ENCODE results near the gene SMG1.

Gene SMG1

GRCh38 chr16:18925986-18926865 lies at the start of gene SMG1:
Gene SMG1, minus strand, starts transcription at chr16:18926408. Its CDS starts 367 bp downstream, at chr16:18926041.
- H3K27ac ChIP-seq = peak within 1 kb of the TSS; percentile 95

DNA sequence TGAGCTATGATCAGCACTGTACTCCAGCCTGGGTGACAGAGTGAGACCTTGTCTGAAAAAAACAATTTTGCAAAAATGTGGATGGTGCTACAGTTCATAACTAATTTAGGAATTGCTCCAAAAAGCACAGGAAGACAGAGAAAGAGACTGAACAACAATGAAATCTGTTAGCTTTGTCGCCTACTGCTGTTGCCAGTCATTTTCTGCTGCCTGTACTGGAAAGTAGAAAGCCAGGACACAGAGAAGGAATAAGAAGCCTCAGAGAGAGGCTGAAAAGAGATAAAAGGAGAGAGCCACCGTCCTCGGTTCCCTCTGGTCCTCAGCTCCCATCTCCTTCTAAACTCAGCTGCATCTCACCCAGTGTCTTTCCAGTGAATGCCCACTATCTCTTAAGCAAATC lies 48.9 kb upstream of the SMG1 start:
- no peak overlapping the region for H3K27ac ChIP-seq
- TF ChIP-seq, protein P1, sequence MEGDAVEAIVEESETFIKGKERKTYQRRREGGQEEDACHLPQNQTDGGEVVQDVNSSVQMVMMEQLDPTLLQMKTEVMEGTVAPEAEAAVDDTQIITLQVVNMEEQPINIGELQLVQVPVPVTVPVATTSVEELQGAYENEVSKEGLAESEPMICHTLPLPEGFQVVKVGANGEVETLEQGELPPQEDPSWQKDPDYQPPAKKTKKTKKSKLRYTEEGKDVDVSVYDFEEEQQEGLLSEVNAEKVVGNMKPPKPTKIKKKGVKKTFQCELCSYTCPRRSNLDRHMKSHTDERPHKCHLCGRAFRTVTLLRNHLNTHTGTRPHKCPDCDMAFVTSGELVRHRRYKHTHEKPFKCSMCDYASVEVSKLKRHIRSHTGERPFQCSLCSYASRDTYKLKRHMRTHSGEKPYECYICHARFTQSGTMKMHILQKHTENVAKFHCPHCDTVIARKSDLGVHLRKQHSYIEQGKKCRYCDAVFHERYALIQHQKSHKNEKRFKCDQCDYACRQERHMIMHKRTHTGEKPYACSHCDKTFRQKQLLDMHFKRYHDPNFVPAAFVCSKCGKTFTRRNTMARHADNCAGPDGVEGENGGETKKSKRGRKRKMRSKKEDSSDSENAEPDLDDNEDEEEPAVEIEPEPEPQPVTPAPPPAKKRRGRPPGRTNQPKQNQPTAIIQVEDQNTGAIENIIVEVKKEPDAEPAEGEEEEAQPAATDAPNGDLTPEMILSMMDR (IDR thresholded peaks at IDR 0.05) = no peak
- no peak for TF ChIP-seq ZFX (IDR thresholded peaks at IDR 0.05; ENCODE audit: borderline replicate concordance)

- no peak for TF ChIP-seq ZFX (IDR thresholded peaks at IDR 0.05; ENCODE audit: borderline replicate concordance)
- TF ChIP-seq, protein P1 (IDR thresholded peaks at IDR 0.05) = no peak
- no peak overlapping the region for H3K27ac ChIP-seq
These were observed 43.6 kb upstream of the SMG1 start for GRCh38 chr16:18969855-18970240.

DNA sequence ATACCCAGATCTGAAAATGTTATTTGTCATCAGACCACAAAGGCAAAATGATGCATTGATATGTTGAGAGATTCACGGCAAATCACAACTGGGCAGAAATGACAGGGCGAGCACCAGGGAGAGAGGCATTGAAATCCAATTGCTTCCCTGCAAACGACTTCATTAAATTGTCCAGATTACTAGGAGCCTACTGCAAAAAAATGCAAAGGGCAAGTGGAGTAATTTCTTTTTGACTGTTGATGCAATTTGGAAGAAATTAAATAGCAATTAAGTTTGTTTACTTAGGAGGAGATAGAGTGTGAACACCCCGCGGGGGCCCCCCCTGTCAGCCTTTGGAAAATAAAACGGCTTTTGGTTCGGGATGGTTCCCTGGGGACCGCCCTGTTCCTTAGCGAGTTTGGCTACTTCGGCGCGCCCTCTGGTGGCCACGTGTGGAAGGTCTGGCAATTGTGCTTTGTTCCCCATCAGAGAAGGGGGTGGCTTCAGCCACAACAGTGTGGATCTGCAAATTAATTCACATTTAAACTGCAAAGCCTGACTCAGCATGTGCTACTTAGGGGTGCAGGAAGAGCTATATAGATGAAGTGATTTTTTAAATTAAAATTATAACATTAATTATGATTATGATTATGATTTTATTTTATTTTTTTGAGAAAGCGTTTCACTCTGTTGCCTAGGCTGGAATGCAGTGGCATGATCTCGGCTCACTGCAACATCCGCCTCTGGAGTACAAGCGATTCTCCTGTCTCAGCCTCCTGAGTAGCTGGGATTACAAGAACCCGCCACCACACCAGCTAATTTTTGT lies 43.0 kb upstream of the SMG1 start:
- no peak for TF ChIP-seq ZFX (IDR thresholded peaks at IDR 0.05; ENCODE audit: borderline replicate concordance)
- TF ChIP-seq, protein P1 (IDR thresholded peaks at IDR 0.05) = peak; percentile 97
- no peak overlapping the region for H3K27ac ChIP-seq

GRCh38 chr16:18966791-18967190 lies 40.6 kb upstream of the SMG1 start:
- TF ChIP-seq ZFX (IDR thresholded peaks at IDR 0.05; ENCODE audit: borderline replicate concordance) = no peak
- TF ChIP-seq, protein P1 (IDR thresholded peaks at IDR 0.05) = no peak
- no peak overlapping the region for H3K27ac ChIP-seq

DNA sequence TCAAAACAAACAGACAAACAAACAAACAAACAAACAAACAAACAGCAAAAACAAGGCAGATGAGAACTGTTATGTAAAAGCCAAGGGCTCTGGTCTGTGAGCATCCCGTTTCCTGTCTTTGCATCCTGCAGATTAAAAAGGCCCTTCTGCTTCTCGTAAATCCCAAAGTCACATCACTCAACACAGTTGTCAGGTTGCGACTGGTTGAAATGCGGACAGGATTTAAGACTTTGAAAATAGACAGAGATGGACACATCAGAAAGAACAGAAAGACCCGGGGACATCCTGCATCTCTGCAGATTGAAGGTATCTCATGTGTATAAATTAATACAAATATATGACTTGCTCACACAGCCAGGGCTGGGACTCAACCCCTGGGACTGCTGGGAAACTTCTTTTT lies 39.3 kb upstream of the SMG1 start:
- H3K27ac ChIP-seq = no peak overlapping the region
- TF ChIP-seq ZFX (IDR thresholded peaks at IDR 0.05; ENCODE audit: borderline replicate concordance) = no peak
- TF ChIP-seq, protein P1 (IDR thresholded peaks at IDR 0.05) = no peak

- TF ChIP-seq ZFX (IDR thresholded peaks at IDR 0.05; ENCODE audit: borderline replicate concordance) = no peak
- TF ChIP-seq, protein P1 (IDR thresholded peaks at IDR 0.05) = no peak
- no peak overlapping the region for H3K27ac ChIP-seq
These were observed 32.9 kb upstream of the SMG1 start for GRCh38 chr16:18959031-18959505.

Data from 22Rv1 (cell line).